Measurements from ENCODE around the gene ISG15. TPM values are rescaled to one million over a fixed set of nuclear protein-coding genes. Genes with fewer than 3 reads are reported as not detected.
"Not testable (repeated sequence)": the region's sequence is repeated elsewhere in the genome, so short reads cannot be mapped to it uniquely, and the experiment has no call there.

ISG15 gene
- total and polyA plus RNA-seq, 2 experiments from 2014 or later = 62.3 to 89.6 TPM

DNA sequence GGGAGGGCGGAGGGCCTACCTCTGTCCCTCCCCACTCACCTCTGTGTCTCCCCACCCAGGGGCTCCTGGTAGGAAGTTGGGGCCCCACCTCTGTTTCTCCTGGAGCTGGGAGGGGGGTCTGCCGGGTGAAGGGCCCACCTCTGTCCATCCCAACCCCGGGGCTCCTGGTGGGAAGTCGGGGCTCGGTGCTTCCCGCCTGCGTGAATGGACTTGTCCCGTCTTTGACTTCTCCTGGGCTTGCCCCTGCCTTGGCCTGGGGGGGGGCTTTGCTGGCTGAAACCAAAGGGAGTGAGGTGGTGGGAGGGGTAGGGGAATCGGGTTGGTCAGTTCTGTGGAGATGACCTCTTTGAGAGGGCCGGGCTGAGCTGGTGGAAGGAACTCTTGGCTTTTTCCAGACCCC lies 12.4 kb downstream of the ISG15 start:
- Histone ChIP-seq H3K4me3 (no peak overlapping the region), H3K9me3 (ENCODE audit: low read depth) (no peaks in the 10 kb centered on the region), H3K4me1 (ENCODE audit: insufficient read depth) (peaks cover 35% of the 10 kb centered on the region), H3K9me2 (replicated peaks; ENCODE audit: insufficient read depth) (no peaks in the 10 kb centered on the region), H3K36me3 (replicated peaks; ENCODE audit: insufficient read depth, low read depth) (no peaks in the 10 kb centered on the region), H3K4me2 (peak overlapping the region; percentile 77), H3K27me3 (no peaks in the 10 kb centered on the region), H4K20me1 (ENCODE audit: insufficient read depth, poor library complexity, severe bottlenecking) (no peaks in the 10 kb centered on the region), H3K27ac (no peak overlapping the region), H2AFZ (no peak overlapping the region), H3K79me2 (peaks cover 36% of the 10 kb centered on the region)
- TF ChIP-seq EZH2phosphoT487 (IDR thresholded peaks at IDR 0.05; ENCODE audit: low read depth, severe bottlenecking, unreplicated experiment) (no peak), EZH2 (IDR thresholded peaks at IDR 0.05; ENCODE audit: borderline replicate concordance) (no peak)
- TF ChIP-seq, protein P1, sequence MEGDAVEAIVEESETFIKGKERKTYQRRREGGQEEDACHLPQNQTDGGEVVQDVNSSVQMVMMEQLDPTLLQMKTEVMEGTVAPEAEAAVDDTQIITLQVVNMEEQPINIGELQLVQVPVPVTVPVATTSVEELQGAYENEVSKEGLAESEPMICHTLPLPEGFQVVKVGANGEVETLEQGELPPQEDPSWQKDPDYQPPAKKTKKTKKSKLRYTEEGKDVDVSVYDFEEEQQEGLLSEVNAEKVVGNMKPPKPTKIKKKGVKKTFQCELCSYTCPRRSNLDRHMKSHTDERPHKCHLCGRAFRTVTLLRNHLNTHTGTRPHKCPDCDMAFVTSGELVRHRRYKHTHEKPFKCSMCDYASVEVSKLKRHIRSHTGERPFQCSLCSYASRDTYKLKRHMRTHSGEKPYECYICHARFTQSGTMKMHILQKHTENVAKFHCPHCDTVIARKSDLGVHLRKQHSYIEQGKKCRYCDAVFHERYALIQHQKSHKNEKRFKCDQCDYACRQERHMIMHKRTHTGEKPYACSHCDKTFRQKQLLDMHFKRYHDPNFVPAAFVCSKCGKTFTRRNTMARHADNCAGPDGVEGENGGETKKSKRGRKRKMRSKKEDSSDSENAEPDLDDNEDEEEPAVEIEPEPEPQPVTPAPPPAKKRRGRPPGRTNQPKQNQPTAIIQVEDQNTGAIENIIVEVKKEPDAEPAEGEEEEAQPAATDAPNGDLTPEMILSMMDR (IDR thresholded peaks at IDR 0.05; ENCODE audit: poor library complexity) = no peak
- no peak for DNase-seq (ENCODE audit: low spot score)
- WGBS (ENCODE audit: low lambda C conversion rate, missing lambda C conversion rate) = 82% methylated on average over 9 of the region's 10 CpGs

DNA sequence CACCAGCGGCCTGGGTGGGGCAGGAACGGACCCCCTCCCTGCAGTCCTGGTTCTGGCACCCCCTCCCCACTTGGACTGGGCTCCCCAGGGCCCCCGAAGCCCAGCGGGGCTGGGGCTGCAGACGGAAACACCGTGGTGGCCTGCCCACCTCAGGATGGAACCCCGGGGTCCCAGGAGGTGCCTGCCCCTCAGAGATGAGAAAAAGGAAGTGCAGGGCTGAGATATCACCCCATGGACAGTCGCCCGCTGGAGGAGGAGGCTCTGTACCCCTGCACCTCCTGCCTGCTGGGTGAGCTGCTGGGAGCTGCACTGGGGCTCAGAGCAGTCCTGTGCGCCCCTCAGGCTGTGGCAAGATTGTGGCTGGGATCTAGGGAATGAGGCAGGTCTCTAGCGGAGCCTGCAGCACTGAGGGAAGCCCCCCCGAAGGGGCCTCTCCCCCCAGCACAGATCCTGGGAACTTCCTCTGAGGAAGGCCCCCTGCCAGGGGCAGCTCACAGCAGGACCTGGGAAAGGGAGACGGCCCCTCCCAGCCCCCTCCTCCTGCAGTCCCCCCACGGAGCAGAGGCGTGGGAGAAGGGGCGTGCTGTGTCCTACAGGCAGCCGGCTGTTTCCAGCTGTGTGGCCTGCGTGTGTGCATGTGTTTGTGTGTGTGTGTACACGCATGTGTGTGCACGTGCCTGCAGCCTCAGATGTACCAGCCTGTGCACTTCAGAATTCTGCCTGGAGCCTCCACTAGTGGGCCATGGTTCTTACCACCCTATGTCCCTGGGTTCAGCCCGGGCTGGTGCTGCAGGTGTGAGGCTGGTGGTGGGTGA lies 13.5 kb downstream of the ISG15 start:
- H4K20me1 ChIP-seq (ENCODE audit: insufficient read depth, poor library complexity, severe bottlenecking) = peaks cover 3% of the 10 kb centered on the region
- H3K9me2 ChIP-seq (replicated peaks; ENCODE audit: insufficient read depth) = no peaks in the 10 kb centered on the region
- no peaks in the 10 kb centered on the region for H3K9me3 ChIP-seq (ENCODE audit: low read depth)
- WGBS (ENCODE audit: low lambda C conversion rate, missing lambda C conversion rate) = 77% methylated on average over 21 of the region's 21 CpGs
- H3K27ac ChIP-seq = no peak overlapping the region
- no peak overlapping the region for H3K4me3 ChIP-seq
- H3K4me1 ChIP-seq (ENCODE audit: insufficient read depth) = peaks cover 29% of the 10 kb centered on the region
- no peaks in the 10 kb centered on the region for H3K36me3 ChIP-seq (replicated peaks; ENCODE audit: insufficient read depth, low read depth)
- no peak for DNase-seq (ENCODE audit: low spot score)
- H3K27me3 ChIP-seq = no peaks in the 10 kb centered on the region
- TF ChIP-seq EZH2phosphoT487 (IDR thresholded peaks at IDR 0.05; ENCODE audit: low read depth, severe bottlenecking, unreplicated experiment) = no peak
- TF ChIP-seq, protein P1 (IDR thresholded peaks at IDR 0.05; ENCODE audit: poor library complexity) = no peak
- TF ChIP-seq EZH2 (IDR thresholded peaks at IDR 0.05; ENCODE audit: borderline replicate concordance) = no peak
- H3K4me2 ChIP-seq = no peak overlapping the region
- no peak overlapping the region for H2AFZ ChIP-seq
- H3K79me2 ChIP-seq = peaks cover 25% of the 10 kb centered on the region

DNA sequence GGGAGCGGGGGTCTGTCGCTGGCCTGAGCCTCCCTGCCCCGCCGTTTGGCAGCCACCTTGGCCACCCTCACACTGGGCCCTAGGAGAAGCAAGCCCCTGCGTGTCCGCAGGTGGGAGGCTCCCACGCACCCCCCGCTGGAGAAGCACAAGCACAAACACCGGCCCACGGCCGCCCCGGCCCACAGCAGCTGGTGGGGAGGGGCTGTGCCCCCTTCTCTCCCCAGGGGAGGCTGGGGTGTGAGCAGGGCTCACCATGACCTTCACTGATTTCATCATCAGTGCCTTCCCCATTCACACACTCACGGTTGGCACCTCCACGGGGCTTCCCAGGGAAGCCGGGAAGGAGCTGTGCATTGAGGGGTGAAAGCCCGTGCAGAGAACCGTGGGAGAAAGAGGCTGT lies 14.5 kb downstream of the ISG15 start:
- WGBS (ENCODE audit: low lambda C conversion rate, missing lambda C conversion rate) = 92% methylated on average over 16 of the region's 17 CpGs
- H3K79me2 ChIP-seq = peaks cover 17% of the 10 kb centered on the region
- H3K27ac ChIP-seq = no peak overlapping the region
- H3K4me1 ChIP-seq (ENCODE audit: insufficient read depth) = peaks cover 33% of the 10 kb centered on the region
- H3K9me3 ChIP-seq (ENCODE audit: low read depth) = no peaks in the 10 kb centered on the region
- TF ChIP-seq, protein P1 (IDR thresholded peaks at IDR 0.05; ENCODE audit: poor library complexity) = no peak
- TF ChIP-seq EZH2phosphoT487 (IDR thresholded peaks at IDR 0.05; ENCODE audit: low read depth, severe bottlenecking, unreplicated experiment) = no peak
- TF ChIP-seq EZH2 (IDR thresholded peaks at IDR 0.05; ENCODE audit: borderline replicate concordance) = no peak
- peaks cover 11% of the 10 kb centered on the region for H4K20me1 ChIP-seq (ENCODE audit: insufficient read depth, poor library complexity, severe bottlenecking)
- H3K4me2 ChIP-seq = no peak overlapping the region
- no peak overlapping the region for H3K4me3 ChIP-seq
- DNase-seq (ENCODE audit: low spot score) = no peak
- H3K27me3 ChIP-seq = no peaks in the 10 kb centered on the region
- H2AFZ ChIP-seq = no peak overlapping the region
- no peaks in the 10 kb centered on the region for H3K36me3 ChIP-seq (replicated peaks; ENCODE audit: insufficient read depth, low read depth)
- no peaks in the 10 kb centered on the region for H3K9me2 ChIP-seq (replicated peaks; ENCODE audit: insufficient read depth)

DNA sequence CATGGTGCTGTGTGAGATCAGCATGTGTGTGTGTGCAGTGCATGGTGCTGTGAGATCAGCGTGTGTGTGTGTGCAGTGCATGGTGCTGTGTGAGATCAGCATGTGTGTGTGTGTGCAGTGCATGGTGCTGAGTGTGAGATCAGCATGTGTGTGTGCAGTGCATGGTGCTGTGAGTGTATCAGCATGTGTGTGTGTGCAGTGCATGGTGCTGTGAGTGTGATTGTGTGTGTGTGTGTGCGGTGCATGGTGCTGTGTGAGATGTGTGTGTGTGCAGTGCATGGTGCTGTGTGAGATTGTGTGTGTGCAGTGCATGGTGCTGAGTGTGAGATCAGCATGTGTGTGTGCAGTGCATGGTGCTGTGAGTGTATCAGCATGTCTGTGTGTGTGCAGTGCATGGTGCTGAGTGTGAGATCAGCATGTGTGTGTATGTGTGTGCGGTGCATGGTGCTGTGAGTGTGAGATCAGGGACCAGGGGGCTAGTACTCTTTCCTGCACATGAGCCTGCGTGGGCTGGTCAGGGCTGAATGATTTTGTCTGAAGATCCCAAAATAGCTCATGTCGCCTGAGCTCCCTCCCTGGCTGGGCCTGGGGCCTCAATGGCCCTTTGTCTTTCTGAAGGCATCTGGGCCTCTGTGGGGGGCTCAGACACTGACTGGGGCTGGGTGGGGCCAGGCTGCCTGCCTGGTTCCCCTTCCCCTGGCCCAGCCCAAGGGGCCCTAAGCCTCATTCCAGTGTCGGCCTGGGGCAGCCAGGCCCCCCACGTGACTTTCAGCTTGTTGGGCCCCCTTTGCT lies 17.8 kb downstream of the ISG15 start:
- H4K20me1 ChIP-seq (ENCODE audit: insufficient read depth, poor library complexity, severe bottlenecking) = peaks cover 33% of the 10 kb centered on the region
- WGBS (ENCODE audit: low lambda C conversion rate, missing lambda C conversion rate) = 76% methylated on average over 5 of the region's 7 CpGs
- not testable (repeated sequence) for H2AFZ ChIP-seq; H3K9me3 ChIP-seq (ENCODE audit: low read depth); DNase-seq (ENCODE audit: low spot score); H3K27me3 ChIP-seq; H3K9me2 ChIP-seq (replicated peaks; ENCODE audit: insufficient read depth); H3K4me3 ChIP-seq; H3K79me2 ChIP-seq; H3K36me3 ChIP-seq (replicated peaks; ENCODE audit: insufficient read depth, low read depth)
- H3K4me1 ChIP-seq (ENCODE audit: insufficient read depth) = peaks cover 24% of the 10 kb centered on the region
- H3K4me2 ChIP-seq = peak overlapping the region; percentile 37
- H3K27ac ChIP-seq = peak overlapping the region; percentile 43

Data from hepatocyte (in vitro differentiated cells).